ENCODE data around the gene UBE3D. TPM values are rescaled to one million over a fixed set of nuclear protein-coding genes. Genes with fewer than 3 reads are reported as not detected.

UBE3D gene
- total RNA-seq, 4 donors from 2014 or later: 0.82 to 4.6 (median 3.2) TPM

GRCh38 chr6:82984720-82985119 lies 80.9 kb downstream of the UBE3D start:
- H3K27ac ChIP-seq: no peak overlapping the region
- ATAC-seq (no peak), DNase-seq (no peak)
- H3K9me3 ChIP-seq: no peaks in the 10 kb centered on the region
- in situ Hi-C loops (cut with MboI; ENCODE audit: low sequenced_read_pairs in 4 of 4): no loop called here
- H3K27me3 ChIP-seq: no peaks in the 10 kb centered on the region
- TF ChIP-seq POLR2A (IDR thresholded peaks at IDR 0.05): no peak
- TF ChIP-seq, protein P1, sequence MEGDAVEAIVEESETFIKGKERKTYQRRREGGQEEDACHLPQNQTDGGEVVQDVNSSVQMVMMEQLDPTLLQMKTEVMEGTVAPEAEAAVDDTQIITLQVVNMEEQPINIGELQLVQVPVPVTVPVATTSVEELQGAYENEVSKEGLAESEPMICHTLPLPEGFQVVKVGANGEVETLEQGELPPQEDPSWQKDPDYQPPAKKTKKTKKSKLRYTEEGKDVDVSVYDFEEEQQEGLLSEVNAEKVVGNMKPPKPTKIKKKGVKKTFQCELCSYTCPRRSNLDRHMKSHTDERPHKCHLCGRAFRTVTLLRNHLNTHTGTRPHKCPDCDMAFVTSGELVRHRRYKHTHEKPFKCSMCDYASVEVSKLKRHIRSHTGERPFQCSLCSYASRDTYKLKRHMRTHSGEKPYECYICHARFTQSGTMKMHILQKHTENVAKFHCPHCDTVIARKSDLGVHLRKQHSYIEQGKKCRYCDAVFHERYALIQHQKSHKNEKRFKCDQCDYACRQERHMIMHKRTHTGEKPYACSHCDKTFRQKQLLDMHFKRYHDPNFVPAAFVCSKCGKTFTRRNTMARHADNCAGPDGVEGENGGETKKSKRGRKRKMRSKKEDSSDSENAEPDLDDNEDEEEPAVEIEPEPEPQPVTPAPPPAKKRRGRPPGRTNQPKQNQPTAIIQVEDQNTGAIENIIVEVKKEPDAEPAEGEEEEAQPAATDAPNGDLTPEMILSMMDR (IDR thresholded peaks at IDR 0.05 in 4 of 5, conservative IDR thresholded peaks at IDR 0.05 in 1 of 5): no peak
- intact Hi-C loops (cut with DNase I; ENCODE audit: low total_unique reads): no loop called here
- H3K4me3 ChIP-seq: no peak overlapping the region
- no peaks in the 10 kb centered on the region for H3K4me1 ChIP-seq
- H3K36me3 ChIP-seq: no peaks in the 10 kb centered on the region

GRCh38 chr6:82980086-82980485 lies 85.6 kb downstream of the UBE3D start:
- no peaks in the 10 kb centered on the region for H3K4me1 ChIP-seq
- H3K27ac ChIP-seq: no peak overlapping the region
- no peak for TF ChIP-seq POLR2A (IDR thresholded peaks at IDR 0.05)
- TF ChIP-seq, protein P1 (IDR thresholded peaks at IDR 0.05 in 4 of 5, conservative IDR thresholded peaks at IDR 0.05 in 1 of 5): no peak
- intact Hi-C loops (cut with DNase I; ENCODE audit: low total_unique reads): no loop called here
- no peaks in the 10 kb centered on the region for H3K36me3 ChIP-seq
- H3K9me3 ChIP-seq: no peaks in the 10 kb centered on the region
- in situ Hi-C loops (cut with MboI; ENCODE audit: low sequenced_read_pairs in 4 of 4): no loop called here
- no peak for DNase-seq
- H3K27me3 ChIP-seq: no peaks in the 10 kb centered on the region
- ATAC-seq: no peak
- H3K4me3 ChIP-seq: no peak overlapping the region

- H3K4me3 ChIP-seq: no peak overlapping the region
- H3K9me3 ChIP-seq: no peaks in the 10 kb centered on the region
- intact Hi-C loops (cut with DNase I; ENCODE audit: low total_unique reads): no loop called here
- DNase-seq: no peak
- no peaks in the 10 kb centered on the region for H3K27me3 ChIP-seq
- in situ Hi-C loops (cut with MboI; ENCODE audit: low sequenced_read_pairs in 4 of 4): no loop called here
- TF ChIP-seq, protein P1 (IDR thresholded peaks at IDR 0.05 in 4 of 5, conservative IDR thresholded peaks at IDR 0.05 in 1 of 5): no peak
- no peak for TF ChIP-seq POLR2A (IDR thresholded peaks at IDR 0.05)
- no peak overlapping the region for H3K27ac ChIP-seq
- H3K36me3 ChIP-seq: no peaks in the 10 kb centered on the region
- H3K4me1 ChIP-seq: no peaks in the 10 kb centered on the region
- no peak for ATAC-seq
Measured at GRCh38 chr6:82979657-82980056, 86.0 kb downstream of the UBE3D start.

DNA sequence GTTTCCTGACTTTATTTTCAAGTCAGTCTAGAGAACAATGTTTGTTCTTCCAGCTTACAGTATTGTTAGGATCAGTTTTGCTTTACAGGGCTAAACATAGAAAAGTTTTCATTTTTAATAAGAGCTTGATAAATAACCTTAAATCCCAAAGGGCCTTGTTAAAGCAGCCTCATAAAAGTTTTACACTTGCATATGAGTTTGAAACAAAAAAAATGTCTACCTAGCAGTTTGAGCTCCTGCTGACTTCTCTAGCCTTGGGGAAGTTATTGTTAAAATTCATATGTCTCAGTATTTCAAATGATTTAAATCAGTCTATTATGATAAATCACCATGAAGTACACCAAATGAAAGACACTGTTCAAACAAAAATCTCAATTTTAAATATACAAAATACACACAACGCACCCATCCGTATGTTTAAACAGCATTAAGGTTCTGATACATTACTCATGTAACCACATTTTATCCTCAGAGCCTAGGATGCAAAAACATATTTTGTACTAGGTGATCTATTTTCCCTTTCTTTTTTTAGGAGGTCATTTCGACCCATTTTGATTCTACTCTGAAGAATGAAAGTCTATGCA lies 87.2 kb downstream of the UBE3D start:
- H3K36me3 ChIP-seq: no peaks in the 10 kb centered on the region
- in situ Hi-C loops (cut with MboI; ENCODE audit: low sequenced_read_pairs in 4 of 4): no loop called here
- no peak overlapping the region for H3K4me3 ChIP-seq
- intact Hi-C loops (cut with DNase I; ENCODE audit: low total_unique reads): no loop called here
- H3K27me3 ChIP-seq: no peaks in the 10 kb centered on the region
- H3K4me1 ChIP-seq: no peaks in the 10 kb centered on the region
- TF ChIP-seq, protein P1 (IDR thresholded peaks at IDR 0.05 in 4 of 5, conservative IDR thresholded peaks at IDR 0.05 in 1 of 5): no peak
- no peak for TF ChIP-seq POLR2A (IDR thresholded peaks at IDR 0.05)
- DNase-seq (no peak), ATAC-seq (no peak)
- H3K9me3 ChIP-seq: no peaks in the 10 kb centered on the region
- H3K27ac ChIP-seq: no peak overlapping the region

DNA sequence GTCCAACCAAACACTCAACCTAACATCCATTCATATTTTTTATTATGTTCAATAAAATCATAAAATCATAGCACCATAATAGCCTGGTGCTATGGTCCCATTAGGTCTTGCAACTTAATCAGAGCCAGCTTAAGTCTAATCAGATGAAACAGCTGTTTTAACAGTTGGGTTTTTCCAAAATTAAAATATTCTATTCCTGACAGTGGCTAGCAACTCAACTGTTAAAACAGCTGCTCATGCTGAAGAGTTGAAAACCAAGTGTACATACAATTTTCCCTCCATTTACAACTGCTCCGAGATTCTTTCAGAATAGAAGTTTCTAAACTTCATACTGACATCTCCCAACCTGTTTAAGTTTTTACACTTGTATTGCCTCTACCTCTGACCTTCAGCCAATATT lies 89.5 kb downstream of the UBE3D start:
- no peak for TF ChIP-seq POLR2A (IDR thresholded peaks at IDR 0.05)
- TF ChIP-seq, protein P1 (IDR thresholded peaks at IDR 0.05 in 4 of 5, conservative IDR thresholded peaks at IDR 0.05 in 1 of 5): no peak
- no peaks in the 10 kb centered on the region for H3K4me1 ChIP-seq
- in situ Hi-C loops (cut with MboI; ENCODE audit: low sequenced_read_pairs in 4 of 4): no loop called here
- no peak overlapping the region for H3K27ac ChIP-seq
- H3K27me3 ChIP-seq: no peaks in the 10 kb centered on the region
- DNase-seq (no peak), ATAC-seq (no peak)
- no peaks in the 10 kb centered on the region for H3K9me3 ChIP-seq
- H3K4me3 ChIP-seq: no peak overlapping the region
- H3K36me3 ChIP-seq: no peaks in the 10 kb centered on the region
- intact Hi-C loops (cut with DNase I; ENCODE audit: low total_unique reads): no loop called here
